GM21390 (cell line): ENCODE results near the gene LRRC74A.

ENCODE experiments used
- ATAC-seq: cut with Tn5 transposase; IDR thresholded peaks from one replicate; pipeline ENCODE4 v1.9.1; 2021; ENCODE audit not compliant: unreplicated experiment

The LRRC74A gene

DNA sequence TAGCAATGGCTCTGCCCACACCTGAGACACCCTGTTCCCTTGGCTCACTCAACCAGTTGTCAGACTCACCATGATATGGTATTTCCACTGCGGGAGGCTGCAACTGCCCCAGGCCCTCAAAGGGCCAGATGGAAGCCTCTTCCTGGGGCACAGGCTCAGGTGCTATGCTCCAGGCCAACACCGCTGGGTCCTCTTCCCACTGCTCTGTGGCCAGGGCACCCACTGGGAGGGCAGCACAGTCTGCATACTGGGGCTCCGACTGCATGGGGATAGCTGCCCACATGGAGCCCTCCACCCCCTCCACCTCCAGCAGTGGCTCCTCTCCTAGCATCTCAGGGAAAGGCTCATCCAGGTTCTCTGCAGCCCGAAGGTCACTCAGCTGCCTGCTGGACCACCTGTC lies 17.2 kb upstream of the LRRC74A start:
- no peak for ATAC-seq

DNA sequence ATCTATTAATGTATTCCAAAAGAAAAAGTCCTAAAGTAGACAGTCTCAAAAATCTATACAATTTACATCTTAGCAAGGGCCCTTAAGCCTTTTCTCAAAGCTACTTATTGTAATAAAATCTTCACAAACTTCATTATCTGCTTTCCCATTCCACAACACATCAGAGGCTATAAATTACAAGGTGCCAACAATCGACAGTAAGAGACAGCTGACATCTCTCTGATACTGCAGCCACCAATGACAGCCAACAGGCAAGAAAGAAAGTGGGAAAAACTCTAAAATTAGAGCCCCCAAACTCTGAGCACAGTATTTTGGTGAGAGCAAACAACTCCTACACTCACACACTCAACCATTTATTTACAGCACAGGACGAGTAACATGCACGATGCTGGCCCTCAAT lies 15.7 kb upstream of the LRRC74A start:
- ATAC-seq: no peak

DNA sequence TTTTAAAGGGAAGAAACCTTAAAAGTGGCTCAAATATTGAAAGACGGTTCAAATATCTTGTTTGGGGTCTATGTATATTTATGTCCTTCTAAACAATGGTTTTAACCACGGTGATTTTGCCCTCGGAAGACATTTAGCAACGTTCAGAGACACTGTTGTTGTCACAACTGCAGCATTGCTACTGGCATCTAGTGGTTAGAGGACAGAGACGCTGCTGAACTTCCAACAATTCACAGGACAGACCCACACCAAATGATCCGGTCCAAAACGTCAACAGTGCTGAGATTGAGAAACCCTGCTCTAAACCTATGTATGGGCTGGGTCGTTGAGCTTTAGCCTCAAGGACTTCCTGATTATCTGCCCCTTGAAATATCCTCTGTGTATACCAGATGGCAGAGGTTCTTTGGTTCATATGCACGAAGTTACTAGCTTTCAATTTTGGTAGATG lies 15.2 kb upstream of the LRRC74A start:
- peak; percentile 29 for ATAC-seq

DNA sequence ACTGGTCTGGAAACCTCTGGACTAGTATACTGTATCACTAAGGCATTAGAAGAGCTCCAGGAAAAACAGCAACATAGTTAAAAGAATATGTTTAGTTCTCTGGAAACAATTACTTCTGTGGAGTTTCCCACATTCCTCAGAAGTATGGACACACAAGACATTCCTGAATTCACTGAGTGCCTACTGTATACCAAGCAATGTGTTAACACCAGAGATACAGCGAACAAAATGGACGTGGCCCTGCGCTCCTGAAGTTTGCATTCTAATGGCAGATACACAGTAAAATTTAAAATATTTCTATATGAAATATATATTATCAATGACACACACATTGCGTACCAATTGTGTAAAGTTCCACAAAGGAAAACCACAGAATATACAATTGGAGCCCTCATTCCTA lies 14.6 kb upstream of the LRRC74A start:
- ATAC-seq: no peak

DNA sequence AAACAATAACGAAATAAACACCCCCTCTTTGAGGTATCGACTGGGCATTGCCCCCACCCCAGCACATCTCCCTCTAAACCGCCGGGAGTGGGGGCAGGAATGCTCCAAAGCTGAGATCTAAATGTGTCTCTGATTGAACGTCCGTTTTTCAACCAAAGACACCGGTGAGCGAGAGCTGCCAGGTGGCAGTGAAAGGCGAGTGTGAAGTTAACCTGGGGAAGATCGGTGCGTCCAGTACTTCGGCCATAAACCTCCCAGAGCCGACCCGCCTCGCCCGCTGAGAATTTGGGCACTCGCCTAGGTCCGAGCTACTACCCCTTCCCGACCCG lies 14.2 kb upstream of the LRRC74A start:
- no peak for ATAC-seq

DNA sequence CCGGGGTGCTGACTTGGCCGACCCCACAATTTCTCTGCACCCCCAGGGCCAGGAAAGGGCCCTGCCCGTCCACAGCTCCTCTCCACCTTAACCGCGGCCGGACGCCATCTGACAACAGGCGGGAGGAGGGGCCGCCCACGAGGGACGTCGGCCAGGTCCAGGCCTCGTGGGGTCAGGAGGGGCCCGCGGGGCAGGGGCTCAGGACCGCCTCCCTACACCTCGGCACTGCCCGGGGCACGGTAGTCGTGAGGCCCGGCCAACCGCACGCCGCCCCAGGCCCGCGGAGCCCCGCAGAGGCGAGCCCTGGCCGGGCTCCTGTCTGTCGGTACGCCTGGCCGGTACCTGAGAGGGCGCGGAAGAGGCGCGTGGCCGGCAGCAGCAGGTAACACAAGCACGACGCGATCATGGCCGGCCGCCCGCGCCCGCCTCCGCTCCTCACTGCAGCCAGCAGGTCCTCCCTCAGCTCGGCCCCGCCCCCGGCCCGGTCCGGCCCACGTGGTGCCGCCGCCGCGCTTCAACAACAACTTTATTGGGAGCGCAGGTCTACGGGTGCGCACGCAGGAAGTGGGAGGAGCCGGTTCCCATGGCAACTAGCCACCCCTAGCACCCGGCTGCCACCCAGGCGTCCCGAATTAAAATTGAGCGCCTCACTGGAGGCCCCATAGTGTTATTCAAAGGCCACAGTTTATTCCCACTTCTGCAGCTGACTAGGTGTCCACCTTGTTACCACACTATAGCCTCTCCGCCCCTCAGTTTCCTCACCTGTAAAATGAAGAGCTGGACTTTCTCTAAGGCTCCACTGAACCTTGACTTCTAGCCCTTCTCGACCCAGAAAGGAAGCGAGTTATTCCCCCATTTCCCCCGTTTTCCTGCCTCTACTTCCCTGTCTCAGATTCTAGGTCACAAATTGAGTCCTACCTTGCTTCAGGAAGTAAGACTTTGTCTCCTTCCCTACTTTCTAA lies 13.5 kb upstream of the LRRC74A start, which contains the start of gene ANGEL1:
ANGEL1 (minus strand) TSS at position 461 of the 962 bp plus-strand sequence; CDS start at position 406, 55 bp downstream.
- peak; percentile 86 for ATAC-seq

DNA sequence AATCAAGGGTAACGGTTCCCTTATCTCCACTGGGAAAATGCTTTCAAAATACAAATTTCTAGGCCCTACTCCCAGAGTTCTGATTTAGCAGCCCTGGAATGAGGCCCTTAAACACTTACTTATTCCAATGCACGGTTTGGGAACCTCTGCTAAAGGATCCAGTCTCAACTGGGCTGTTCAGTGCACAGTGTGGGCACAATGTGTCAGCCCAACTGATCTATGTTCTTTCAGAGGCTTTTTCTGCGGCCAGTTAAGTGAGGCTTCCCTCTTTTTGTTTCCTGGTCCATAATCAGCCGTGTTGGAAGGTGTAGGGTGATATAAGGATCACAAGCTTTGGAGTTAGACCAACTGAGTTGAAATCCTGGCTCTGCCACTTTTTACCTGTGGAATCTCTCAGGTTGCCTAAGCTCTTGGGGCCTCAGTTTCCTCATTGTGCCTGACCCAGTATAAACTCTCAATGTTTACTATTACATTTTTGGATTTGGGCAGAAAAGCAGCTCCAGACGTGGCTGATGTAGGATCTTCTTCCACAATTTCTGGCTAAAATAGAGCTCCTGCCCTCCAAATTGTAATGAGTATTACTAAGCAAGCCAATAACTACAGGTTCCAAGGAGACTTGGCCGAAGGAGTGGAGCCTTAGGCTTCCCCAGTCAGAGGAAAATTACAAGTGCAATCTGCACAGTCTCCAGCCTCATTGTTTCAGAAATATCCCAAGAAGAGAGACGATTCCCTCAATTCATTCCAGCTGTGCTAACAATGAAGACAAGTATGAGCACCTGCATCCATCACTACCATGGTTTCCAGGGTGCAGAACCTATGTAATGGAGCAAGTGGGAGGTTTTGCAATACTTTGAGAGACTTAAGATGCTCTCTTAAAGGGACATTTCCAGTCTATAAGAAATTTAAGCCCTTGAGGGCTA lies 11.2 kb upstream of the LRRC74A start:
- no peak for ATAC-seq

DNA sequence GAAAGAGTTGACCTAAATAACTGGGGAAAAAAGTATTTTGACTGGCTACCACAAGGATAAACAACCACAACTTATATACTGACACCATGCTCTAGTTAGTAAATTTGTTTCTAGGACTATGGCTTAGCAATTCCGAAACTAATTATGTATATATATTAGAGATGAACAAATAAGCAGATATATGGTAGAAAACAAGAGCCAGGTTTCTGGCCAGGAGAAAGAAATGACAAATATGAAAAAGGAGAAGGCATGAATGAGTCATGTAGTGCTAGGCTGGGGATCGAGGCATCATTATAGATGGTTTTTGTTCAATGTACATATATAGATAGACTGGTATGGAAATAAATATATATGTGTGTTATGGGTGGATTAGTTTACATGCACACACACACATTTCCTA lies 5.5 kb upstream of the LRRC74A start:
- ATAC-seq: no peak

DNA sequence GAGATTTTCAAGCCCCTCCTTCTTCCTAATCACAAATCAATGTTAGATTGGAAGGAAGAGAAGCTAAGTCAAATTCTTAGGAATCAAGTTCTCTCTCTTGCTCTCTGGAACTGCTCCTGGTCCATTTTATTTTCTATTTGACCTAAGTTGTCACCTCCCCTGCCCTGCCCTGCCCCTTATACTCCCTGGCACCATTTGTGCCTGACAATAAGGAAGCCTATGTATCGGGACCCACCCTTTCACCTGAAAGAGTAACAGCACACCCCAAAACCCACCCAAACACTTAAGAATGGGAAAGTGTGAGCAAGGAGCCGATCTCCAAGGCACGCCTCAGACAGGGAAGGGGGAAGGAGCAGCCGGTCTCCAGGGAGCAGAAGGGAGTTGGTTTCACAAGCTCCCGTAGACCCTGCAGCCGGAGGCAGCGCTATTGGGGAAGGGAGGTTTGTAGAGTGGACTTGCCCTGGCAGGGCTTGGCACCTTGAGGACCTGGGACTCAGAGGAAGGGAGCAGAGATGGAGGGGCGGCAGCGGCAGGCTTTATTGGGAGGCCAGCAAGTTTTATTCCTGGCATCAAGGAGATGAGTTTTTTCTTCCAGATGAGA lies 1.6 kb downstream of the LRRC74A start:
- ATAC-seq: no peak

DNA sequence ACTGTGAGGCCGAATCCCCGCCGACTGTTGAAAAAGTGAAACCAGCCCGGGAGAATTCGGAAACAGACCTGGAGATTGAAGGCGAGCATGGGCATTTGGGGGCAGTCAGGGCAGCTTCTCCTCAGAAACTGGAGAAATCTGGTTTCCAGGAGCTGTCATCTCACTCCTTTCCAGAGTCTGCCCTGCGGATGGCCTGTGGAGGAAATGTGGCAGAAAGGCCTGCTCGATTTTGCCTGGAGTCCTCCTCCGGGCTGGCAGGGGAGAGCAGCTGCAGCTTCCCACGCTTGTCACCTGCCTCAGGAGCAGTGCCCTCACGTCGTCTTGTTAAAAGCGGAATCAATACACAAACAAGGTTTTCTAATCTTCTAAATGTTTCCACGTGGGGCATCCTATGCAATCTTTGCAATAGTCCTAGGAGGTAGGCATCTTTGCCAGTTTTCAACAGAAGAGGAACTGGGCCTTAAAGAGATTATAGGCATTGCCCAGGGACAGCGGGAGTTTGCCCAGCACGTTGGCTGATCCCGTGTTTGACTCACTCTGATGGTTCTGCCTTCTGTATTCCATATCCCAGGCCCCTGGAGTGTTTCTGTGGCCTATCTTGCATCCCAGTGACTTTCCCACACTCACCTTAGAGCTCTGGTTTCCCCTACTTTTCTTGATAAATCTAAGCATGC lies 2.3 kb downstream of the LRRC74A start:
- no peak for ATAC-seq

DNA sequence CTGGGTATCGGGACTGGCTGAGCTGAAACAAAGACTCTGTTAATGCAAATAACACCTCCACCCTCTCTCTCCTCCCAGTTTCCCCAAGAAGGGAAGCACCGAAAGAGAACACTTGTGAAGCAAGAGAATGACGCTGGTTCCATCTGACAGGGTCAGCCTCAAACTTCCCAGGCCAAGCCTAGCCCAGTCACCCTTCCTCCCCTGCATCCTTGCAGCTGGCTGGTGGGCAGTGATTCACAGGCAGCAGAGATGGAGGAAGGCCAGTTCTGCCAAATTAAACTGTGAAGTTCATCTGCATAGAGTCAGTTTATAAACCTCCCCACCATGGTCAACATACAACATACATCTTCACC lies 2.8 kb downstream of the LRRC74A start:
- no peak for ATAC-seq

DNA sequence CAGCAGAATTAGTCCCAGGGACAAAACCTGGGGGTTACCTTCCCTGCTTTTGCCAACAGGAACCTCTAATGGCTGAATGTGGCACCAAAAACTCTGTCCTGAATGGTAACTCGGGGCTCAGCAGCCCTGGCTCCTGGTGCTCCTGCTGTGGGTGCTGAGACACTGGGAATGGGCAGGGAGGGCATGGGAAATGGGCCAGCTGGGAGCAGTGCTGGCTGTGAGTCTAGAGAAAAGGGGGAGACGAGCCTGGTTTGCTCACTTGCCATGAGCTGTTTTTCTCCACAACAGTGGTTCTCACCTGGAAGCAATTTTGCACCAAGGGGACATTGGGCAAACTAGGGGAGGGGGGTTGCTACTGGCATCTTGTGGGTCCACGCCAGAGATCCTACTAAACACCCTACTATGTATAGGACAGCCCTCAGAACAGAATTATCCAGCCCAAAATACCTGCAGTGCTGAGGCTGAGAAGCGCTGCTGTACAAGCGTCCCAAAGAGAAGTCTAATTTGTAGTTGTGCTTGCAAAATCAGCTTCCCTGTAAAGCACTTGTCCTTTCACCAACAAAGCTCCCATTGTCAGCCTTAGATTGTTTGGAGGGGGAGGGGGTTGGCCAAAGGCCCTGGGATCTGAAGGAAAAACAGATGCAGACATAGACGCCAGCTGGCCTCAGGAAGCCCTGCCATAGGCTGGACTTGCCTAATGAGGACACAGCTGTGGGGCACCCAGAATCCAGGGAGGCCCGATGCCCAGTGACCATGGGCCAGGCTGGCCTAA lies 3.6 kb downstream of the LRRC74A start:
- no peak for ATAC-seq

DNA sequence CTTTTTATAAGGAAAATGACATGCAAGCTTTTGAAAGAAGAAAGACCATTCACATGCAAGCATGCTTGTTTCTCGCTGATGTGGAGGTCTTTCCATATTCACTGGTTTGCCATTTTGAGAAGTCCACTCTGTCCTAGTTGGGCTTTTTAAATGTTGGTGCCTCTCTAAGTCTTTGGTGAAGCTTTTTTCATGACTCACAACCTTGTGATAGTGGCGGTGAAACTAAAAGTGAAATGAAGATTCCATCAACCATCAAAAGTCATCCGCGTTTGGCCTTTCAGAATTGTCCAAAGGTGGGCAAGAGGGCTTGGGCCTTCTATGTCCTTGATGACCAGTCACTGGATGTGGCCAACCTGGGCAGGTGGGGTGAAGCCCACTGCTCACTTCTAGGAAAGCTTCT lies 4.3 kb downstream of the LRRC74A start:
- no peak for ATAC-seq

DNA sequence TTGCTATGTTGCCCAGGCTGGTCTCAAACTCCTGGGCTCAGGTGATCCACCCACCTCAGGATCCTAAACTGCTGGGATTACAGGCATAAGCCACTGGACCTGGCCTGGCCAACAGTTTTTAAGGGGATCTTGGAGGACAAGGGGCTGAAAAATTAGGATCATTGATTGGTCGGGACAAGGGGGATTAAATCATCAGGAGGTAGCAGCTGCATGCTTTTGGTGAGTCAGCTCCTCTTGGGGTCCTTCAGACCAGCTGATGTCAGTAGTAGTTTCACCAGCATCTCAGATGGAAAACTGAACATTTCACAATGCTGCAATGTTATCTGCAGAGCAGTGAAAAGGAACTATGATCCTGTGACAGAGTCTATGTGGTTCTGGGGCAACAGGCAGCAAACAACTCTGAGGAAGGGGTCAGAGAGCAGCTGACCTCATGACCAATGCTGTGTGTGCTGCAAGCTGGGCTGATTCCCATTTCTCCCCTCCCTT lies 6.3 kb downstream of the LRRC74A start:
- no peak for ATAC-seq

DNA sequence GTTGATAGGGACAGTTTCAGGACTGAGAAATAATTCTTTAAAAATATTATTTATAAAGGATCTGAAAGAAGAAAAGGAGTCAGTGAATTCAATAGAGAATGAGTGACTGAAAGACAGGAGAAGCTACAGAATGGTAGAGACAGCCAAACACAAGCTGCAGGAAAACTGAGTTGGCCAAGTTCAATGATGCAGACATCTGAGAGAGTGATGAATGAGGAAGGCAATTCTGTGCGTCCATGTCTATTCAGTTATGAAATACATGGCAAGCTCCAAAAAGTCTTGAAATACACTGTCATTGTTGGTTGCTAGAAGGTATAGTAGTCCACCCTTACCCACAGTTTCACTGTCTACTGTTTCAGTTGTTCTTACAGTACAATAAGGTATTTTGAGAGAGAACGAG lies 6.8 kb downstream of the LRRC74A start:
- ATAC-seq: no peak

DNA sequence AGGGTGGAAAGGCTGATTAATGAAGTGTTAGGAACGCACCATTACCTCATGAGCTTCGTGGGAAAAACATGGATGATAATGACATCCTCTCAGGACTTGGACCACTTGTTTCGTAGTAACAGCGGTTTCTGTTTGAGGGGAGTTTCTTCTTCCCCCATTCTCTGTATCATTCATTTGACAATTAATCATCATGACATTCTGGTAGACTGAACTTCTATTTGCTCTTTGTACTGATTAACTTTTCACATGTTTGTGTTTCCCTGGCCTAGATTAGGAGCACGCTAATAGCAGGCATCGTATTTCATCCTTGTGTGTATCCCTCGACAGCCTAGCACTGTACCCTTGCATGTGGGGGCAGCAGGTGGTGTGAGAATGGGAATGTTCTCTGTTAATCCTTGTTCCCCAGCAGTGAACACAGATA lies 8.0 kb downstream of the LRRC74A start:
- no peak for ATAC-seq

DNA sequence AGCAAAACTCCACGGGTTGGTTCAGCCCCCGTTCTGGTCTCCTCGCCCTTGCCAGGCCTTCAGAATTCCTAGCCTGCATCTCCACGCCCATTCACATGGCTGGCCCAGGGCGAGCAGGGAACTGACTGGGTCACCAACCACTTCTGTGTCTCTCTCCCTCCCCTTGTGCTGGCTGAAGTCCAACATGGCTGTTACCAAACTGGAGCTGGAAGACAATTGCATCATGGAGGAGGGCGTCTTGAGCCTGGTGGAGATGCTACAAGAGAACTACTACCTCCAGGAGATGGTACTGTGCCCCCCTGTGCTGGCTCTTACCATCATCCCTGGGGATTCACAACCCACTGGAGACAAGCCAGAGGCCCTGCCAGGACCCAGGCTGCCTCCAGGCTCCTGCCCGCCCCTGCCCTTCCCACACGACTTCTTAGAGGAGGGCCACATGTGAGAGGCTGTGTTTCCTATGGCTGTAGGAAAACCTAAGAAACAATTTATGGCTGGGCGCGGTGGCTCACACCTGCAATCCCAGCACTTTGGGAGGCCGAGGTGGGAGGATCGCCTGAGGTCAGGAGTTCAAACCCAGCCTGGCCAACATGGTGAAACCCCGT lies 9.9 kb downstream of the LRRC74A start:
- ATAC-seq: no peak

DNA sequence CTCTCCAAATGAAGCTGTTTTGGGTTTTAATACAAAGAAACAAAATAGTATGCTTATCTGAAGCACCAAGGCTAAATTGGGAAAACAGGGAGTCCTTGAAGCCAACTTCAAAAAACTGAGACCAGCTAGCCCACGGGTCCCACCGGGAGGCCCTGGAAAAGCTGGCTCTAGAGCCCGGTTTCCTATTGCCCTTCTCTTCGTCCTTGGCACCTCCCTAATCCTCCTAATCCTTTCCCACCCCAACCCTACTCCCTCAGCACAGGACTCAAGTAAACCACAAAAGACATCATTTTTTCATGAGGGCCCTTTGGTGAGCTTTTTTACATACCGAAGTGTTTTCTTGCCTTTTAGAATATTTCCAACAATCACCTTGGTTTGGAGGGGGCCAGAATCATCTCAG lies 11.3 kb downstream of the LRRC74A start:
- ATAC-seq: no peak

DNA sequence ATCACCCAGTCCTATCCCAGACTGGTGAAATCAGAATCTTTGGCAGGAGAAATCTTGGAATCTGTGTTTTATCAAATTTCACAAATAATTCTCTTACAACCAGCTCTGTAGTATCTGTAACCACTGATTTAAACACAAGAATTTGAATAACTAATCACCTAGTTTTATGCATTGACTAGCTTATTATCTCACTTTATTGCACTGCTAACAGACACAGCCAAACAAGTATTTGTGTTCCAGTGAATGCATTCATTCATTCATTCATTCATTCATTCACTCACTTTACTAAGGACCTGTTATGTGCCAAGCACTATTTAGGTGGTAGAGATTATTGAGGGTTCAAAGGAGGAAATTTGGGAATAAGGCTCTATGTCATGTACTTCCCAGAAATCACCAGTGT lies 16.2 kb downstream of the LRRC74A start:
- no peak for ATAC-seq

DNA sequence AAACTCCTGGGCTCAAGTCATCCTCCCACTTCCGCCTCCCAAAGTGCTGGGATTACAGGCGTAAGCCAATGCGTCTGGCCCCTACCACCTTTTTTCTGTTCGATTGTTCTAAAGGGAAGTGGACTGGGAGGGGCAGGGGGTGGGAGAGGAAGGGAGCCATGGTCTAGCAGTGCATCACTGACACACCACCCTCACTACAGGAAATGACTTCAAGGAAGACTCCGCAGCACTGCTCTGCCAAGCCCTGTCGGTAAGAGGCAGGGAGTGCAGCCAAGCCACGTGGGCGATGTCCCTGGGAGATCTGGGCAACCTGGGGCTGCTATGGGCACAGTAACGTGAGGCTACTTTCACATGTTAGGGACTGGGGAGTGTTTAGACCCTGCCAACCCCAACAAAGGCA lies 18.0 kb downstream of the LRRC74A start:
- ATAC-seq: no peak
